ENCODE measurements around the gene DHFR.

The DHFR gene

GRCh38 chr5:80659106-80659505, 4.3 kb upstream of the DHFR start:
- no peak for DNase-seq (ENCODE audit: low spot score)
- no peak for TF ChIP-seq CTCF (conservative IDR thresholded peaks at IDR 0.05; ENCODE audit: low read depth)
- ChIA-PET CTCF (no interaction called here), POLR2A (ENCODE audit: low non-redundant PET) (no interaction called here)
- no peak overlapping the region for H3K27ac ChIP-seq

- CTCF ChIA-PET = interaction anchor here (0.6 to 1.2 kb wide), 2 partner anchors 24 to 310 kb away, joined by 4 to 8 read pairs; no protein-coding TSS in a partner anchor
- no peak for TF ChIP-seq CTCF (conservative IDR thresholded peaks at IDR 0.05; ENCODE audit: low read depth)
- POLR2A ChIA-PET (ENCODE audit: low non-redundant PET) = no interaction called here
- no peak for DNase-seq (ENCODE audit: low spot score)
- no peak overlapping the region for H3K27ac ChIP-seq
Observed at GRCh38 chr5:80656425-80656824, 1.6 kb upstream of the DHFR start.

GRCh38 chr5:80655231-80655774, 520 bp upstream of the DHFR start:
- H3K27ac ChIP-seq = peak overlapping the region; percentile 93
- CTCF ChIA-PET = interaction anchor here (1.0 to 1.2 kb wide), 4 partner anchors 17 to 309 kb away, joined by 3 to 8 read pairs (median 3); no protein-coding TSS in a partner anchor
- no peak for DNase-seq (ENCODE audit: low spot score)
- no peak for TF ChIP-seq CTCF (conservative IDR thresholded peaks at IDR 0.05; ENCODE audit: low read depth)
- POLR2A ChIA-PET (ENCODE audit: low non-redundant PET) = interaction anchor here (1.0 kb wide), 1 partner anchor 31 kb away, joined by 3 read pairs; no protein-coding TSS in a partner anchor

- H3K27ac ChIP-seq = peak overlapping the region; percentile 93
- CTCF ChIA-PET = interaction anchor here (0.7 to 1.2 kb wide), 4 partner anchors 18 to 173 kb away, joined by 3 to 5 read pairs (median 3); no protein-coding TSS in a partner anchor
- peak; percentile 25 for DNase-seq (ENCODE audit: low spot score)
- POLR2A ChIA-PET (ENCODE audit: low non-redundant PET) = no interaction called here
- TF ChIP-seq CTCF (conservative IDR thresholded peaks at IDR 0.05; ENCODE audit: low read depth) = no peak
Observed at GRCh38 chr5:80654054-80654390, 761 bp downstream of the DHFR start.

GRCh38 chr5:80653502-80653901, 1.3 kb downstream of the DHFR start:
- ChIA-PET POLR2A (ENCODE audit: low non-redundant PET) (no interaction called here), CTCF (interaction anchor here (0.5 to 1.2 kb wide), 3 partner anchors 18 to 258 kb away, joined by 3 to 5 read pairs (median 5); no protein-coding TSS in a partner anchor)
- H3K27ac ChIP-seq = no peak overlapping the region
- TF ChIP-seq CTCF (conservative IDR thresholded peaks at IDR 0.05; ENCODE audit: low read depth) = no peak
- no peak for DNase-seq (ENCODE audit: low spot score)

- DNase-seq (ENCODE audit: low spot score) = no peak
- POLR2A ChIA-PET (ENCODE audit: low non-redundant PET) = no interaction called here
- no peak overlapping the region for H3K27ac ChIP-seq
- CTCF ChIA-PET = interaction anchor here (0.6 kb wide), 1 partner anchor 160 kb away, joined by 3 read pairs; no protein-coding TSS in a partner anchor
- no peak for TF ChIP-seq CTCF (conservative IDR thresholded peaks at IDR 0.05; ENCODE audit: low read depth)
Observed at GRCh38 chr5:80646926-80647325, 7.9 kb downstream of the DHFR start.
